Measurements from ENCODE around the gene OLIG2.

Gene OLIG2

DNA sequence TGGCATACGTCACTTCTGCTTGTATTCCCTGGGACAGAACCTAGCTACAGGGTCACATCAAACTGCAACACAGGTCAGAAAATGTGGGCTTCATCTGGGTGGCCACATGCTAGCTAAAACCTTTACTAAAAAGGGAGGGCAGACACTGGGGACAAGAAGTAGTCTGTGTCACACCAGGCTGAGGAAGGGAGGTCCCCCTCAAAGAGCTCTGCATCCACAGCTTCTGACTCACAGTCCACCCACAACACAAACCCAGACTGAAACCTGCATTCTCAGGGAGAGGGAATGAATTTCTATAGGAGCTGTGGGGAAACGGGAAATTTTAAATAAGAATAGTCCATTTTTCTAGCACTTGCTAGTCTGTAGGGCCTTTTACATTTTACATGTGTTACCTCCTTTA lies 16.2 kb downstream of the OLIG2 start:
- TF ChIP-seq FOXM1 (IDR thresholded peaks at IDR 0.05; ENCODE audit: borderline replicate concordance, low read depth) (no peak), TEAD4 (IDR thresholded peaks at IDR 0.05) (no peak), RAD21 (IDR thresholded peaks at IDR 0.05; ENCODE audit: low read depth) (no peak)
- TF ChIP-seq, protein P1, sequence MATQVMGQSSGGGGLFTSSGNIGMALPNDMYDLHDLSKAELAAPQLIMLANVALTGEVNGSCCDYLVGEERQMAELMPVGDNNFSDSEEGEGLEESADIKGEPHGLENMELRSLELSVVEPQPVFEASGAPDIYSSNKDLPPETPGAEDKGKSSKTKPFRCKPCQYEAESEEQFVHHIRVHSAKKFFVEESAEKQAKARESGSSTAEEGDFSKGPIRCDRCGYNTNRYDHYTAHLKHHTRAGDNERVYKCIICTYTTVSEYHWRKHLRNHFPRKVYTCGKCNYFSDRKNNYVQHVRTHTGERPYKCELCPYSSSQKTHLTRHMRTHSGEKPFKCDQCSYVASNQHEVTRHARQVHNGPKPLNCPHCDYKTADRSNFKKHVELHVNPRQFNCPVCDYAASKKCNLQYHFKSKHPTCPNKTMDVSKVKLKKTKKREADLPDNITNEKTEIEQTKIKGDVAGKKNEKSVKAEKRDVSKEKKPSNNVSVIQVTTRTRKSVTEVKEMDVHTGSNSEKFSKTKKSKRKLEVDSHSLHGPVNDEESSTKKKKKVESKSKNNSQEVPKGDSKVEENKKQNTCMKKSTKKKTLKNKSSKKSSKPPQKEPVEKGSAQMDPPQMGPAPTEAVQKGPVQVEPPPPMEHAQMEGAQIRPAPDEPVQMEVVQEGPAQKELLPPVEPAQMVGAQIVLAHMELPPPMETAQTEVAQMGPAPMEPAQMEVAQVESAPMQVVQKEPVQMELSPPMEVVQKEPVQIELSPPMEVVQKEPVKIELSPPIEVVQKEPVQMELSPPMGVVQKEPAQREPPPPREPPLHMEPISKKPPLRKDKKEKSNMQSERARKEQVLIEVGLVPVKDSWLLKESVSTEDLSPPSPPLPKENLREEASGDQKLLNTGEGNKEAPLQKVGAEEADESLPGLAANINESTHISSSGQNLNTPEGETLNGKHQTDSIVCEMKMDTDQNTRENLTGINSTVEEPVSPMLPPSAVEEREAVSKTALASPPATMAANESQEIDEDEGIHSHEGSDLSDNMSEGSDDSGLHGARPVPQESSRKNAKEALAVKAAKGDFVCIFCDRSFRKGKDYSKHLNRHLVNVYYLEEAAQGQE (IDR thresholded peaks at IDR 0.05; ENCODE audit: low read depth): no peak

DNA sequence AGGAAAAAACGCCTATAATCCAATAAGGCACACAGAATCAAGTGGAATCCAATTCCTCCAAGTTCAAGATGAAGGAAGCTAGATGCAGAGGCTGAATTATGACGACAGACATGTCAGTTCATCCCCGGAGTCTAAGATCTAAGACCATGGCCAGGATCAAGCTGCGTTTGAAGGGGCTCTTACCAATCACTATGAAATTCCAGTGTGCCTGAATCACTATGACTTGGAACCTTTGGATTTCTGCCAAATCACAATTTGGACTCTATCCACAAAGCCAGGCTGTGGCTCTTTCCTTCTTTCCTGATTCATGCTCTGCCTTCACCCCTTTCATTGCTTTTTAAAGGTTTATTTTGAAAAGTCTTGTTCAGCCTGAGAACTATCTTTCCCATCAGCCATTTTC lies 17.1 kb downstream of the OLIG2 start:
- TF ChIP-seq TCF12 (IDR thresholded peaks at IDR 0.05; ENCODE audit: low read depth): no peak
- TF ChIP-seq NFIC (IDR thresholded peaks at IDR 0.05): no peak
- TF ChIP-seq TEAD4 (IDR thresholded peaks at IDR 0.05): no peak
- TF ChIP-seq EP300 (IDR thresholded peaks at IDR 0.05; ENCODE audit: borderline replicate concordance): no peak
- TF ChIP-seq ZBTB7A (IDR thresholded peaks at IDR 0.05; ENCODE audit: low read depth): no peak
- TF ChIP-seq FOXM1 (IDR thresholded peaks at IDR 0.05; ENCODE audit: borderline replicate concordance, low read depth): no peak
- TF ChIP-seq, protein P2, sequence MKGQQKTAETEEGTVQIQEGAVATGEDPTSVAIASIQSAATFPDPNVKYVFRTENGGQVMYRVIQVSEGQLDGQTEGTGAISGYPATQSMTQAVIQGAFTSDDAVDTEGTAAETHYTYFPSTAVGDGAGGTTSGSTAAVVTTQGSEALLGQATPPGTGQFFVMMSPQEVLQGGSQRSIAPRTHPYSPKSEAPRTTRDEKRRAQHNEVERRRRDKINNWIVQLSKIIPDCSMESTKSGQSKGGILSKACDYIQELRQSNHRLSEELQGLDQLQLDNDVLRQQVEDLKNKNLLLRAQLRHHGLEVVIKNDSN (IDR thresholded peaks at IDR 0.05): no peak
- TF ChIP-seq CEBPB (IDR thresholded peaks at IDR 0.05): no peak
- no peak for TF ChIP-seq EGR1 (IDR thresholded peaks at IDR 0.05)
- TF ChIP-seq, protein P3, sequence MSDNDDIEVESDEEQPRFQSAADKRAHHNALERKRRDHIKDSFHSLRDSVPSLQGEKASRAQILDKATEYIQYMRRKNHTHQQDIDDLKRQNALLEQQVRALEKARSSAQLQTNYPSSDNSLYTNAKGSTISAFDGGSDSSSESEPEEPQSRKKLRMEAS (IDR thresholded peaks at IDR 0.05): no peak
- TF ChIP-seq YY1 (IDR thresholded peaks at IDR 0.05; ENCODE audit: low read depth): no peak
- TF ChIP-seq TAF1 (IDR thresholded peaks at IDR 0.05; ENCODE audit: low read depth): no peak
- TF ChIP-seq RAD21 (IDR thresholded peaks at IDR 0.05; ENCODE audit: low read depth): no peak

DNA sequence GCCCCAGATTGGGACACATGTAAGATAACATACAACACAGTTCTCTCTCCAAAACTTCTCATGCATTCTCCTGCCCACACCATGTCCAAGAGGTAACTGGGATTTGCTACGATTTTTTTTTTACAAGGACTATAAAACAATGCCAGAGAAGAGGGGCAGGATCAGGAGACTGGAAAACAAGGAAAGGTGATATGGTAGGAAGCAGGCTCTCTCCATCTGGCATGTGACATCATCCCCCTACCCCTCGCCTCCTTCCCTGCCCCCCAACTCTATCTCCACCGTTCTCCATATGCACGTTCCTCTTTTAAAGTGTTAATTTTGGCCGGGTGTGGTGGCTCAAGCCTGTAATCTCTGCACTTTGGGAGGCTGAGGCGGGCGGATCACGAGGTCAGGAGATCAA lies 20.7 kb downstream of the OLIG2 start:
- no peak for TF ChIP-seq EGR1 (IDR thresholded peaks at IDR 0.05)
- no peak for TF ChIP-seq CEBPB (IDR thresholded peaks at IDR 0.05)
- TF ChIP-seq, protein P1 (IDR thresholded peaks at IDR 0.05; ENCODE audit: low read depth): no peak
- no peak for TF ChIP-seq NFIC (IDR thresholded peaks at IDR 0.05)
- no peak for TF ChIP-seq TCF12 (IDR thresholded peaks at IDR 0.05; ENCODE audit: low read depth)
- no peak for TF ChIP-seq TAF1 (IDR thresholded peaks at IDR 0.05; ENCODE audit: low read depth)
- TF ChIP-seq EP300 (IDR thresholded peaks at IDR 0.05; ENCODE audit: borderline replicate concordance): no peak
- TF ChIP-seq, protein P3 (IDR thresholded peaks at IDR 0.05): no peak
- TF ChIP-seq, protein P2 (IDR thresholded peaks at IDR 0.05): no peak

DNA sequence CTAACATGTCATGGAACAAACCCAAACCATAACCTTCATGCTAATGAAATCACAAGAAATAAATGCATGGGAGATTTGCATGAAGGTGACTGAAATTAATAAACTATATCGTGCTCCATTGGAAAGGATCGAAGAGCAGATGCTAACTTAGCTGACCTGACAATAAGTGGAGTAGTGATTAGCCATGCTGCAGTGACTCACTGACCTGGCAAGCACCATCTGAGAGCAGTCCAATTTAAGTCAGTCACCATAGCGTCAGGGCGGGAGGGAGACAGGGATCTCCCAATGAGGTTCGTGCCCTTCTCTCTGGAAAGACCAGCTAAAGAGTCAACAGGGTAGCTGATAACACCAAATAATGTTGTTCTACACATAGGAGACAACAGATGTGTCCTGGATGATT lies 21.5 kb downstream of the OLIG2 start:
- no peak for TF ChIP-seq TEAD4 (IDR thresholded peaks at IDR 0.05)
- TF ChIP-seq YY1 (IDR thresholded peaks at IDR 0.05; ENCODE audit: low read depth): no peak
- TF ChIP-seq TCF12 (IDR thresholded peaks at IDR 0.05; ENCODE audit: low read depth): no peak
- TF ChIP-seq, protein P1 (IDR thresholded peaks at IDR 0.05; ENCODE audit: low read depth): no peak
- TF ChIP-seq NFIC (IDR thresholded peaks at IDR 0.05): no peak
- TF ChIP-seq, protein P3 (IDR thresholded peaks at IDR 0.05): no peak
- no peak for TF ChIP-seq RAD21 (IDR thresholded peaks at IDR 0.05; ENCODE audit: low read depth)
- TF ChIP-seq CREB1 (IDR thresholded peaks at IDR 0.05; ENCODE audit: low read depth): no peak
- no peak for TF ChIP-seq EP300 (IDR thresholded peaks at IDR 0.05; ENCODE audit: borderline replicate concordance)
- TF ChIP-seq CEBPB (IDR thresholded peaks at IDR 0.05): no peak

DNA sequence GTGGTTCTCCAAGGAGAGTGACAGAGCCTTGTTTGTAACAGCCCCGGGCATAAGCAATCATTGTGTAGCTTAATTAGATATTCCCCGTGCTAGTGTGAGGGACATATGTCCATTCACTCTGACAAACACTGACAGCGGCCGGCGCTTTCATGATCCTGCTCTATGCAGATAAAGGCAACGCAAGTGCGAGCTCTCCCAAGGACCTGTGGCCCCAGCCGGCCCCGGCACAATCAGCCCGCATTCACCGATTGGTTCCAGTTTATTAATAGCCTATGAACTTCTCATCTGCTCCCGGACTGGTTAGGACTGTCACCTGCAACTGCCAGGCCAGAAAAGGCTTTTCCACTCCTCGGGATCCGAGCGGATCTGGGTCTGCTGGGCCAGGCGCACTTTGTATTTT lies 26.2 kb downstream of the OLIG2 start:
- TF ChIP-seq, protein P1 (IDR thresholded peaks at IDR 0.05; ENCODE audit: low read depth): no peak
- TF ChIP-seq EGR1 (IDR thresholded peaks at IDR 0.05): no peak
- TF ChIP-seq TEAD4 (IDR thresholded peaks at IDR 0.05): no peak

Measured in Ishikawa (cell line).